Cardiac muscle cell (in vitro differentiated cells and primary cell): ENCODE measurements around the gene MIPEP. TPM values are rescaled to one million over a fixed set of nuclear protein-coding genes. Genes with fewer than 3 reads are reported as not detected.

ENCODE experiments used
- DNase-seq, 2 donors: peaks; one replicate each; pipeline versions ENCODE4 v3.0.0 to v3.0.0-alpha.2; 2010 to 2017; ENCODE audit warnings: low read depth in 1 of 2, low spot score in 1 of 2
- H3K27ac ChIP-seq: fragments of 200-600 bp; sonication (generic); 2 replicates; pipeline ENCODE4 v1.5.1; 2016
- H3K27me3 ChIP-seq: fragments of 200-600 bp; sonication (generic); 2 replicates; pipeline ENCODE4 v1.6.0; 2016; ENCODE audit warnings: control low read depth
- H3K36me3 ChIP-seq: fragments of 200-600 bp; sonication (generic); 2 replicates; pipeline ENCODE4 v1.5.1; 2016; ENCODE audit warnings: control low read depth
- H3K4me1 ChIP-seq: fragments of 200-600 bp; sonication (generic); 2 replicates; pipeline ENCODE4 v1.8.1; 2017; ENCODE audit warnings: low read depth, mild to moderate bottlenecking, mixed run types
- H3K4me3 ChIP-seq: fragments of 200-600 bp; sonication (generic); 2 replicates; pipeline ENCODE4 v1.5.1; 2016; ENCODE audit warnings: mild to moderate bottlenecking
- H3K9me3 ChIP-seq: fragments of 200-600 bp; sonication (generic); 2 replicates; pipeline ENCODE4 v1.5.1; 2017; ENCODE audit warnings: low read depth, mild to moderate bottlenecking, control low read depth
- CTCF ChIP-seq: IDR thresholded peaks from 2 replicates; pipeline ENCODE4 v1.5.1; 2012; ENCODE audit warnings: low read depth, mild to moderate bottlenecking, low read length
- polyA plus RNA-seq: library from polyadenylated mRNA; unstranded; fragments of >200 nt; fragmentation: Nextera tagmentation; extraction: Ambion mirVana; gene quantifications from 2 replicates; pipeline ENCODE4 v1.2.1, GENCODE V29; 2016
- total RNA-seq: library from RNA; depleted of rRNA; stranded (reverse); fragments of >200 nt; gene quantifications from 2 replicates; pipeline ENCODE4 v1.2.3, GENCODE V29; 2016

MIPEP gene
- total and polyA plus RNA-seq, 2 experiments from 2014 or later, result 12.5 to 22.9 TPM

- H3K9me3 ChIP-seq, result no peaks in the 10 kb centered on the region
- no peaks in the 10 kb centered on the region for H3K36me3 ChIP-seq
- TF ChIP-seq CTCF, result no peak
- H3K27me3 ChIP-seq, result no peaks in the 10 kb centered on the region
- H3K4me3 ChIP-seq, result no peak overlapping the region
- H3K27ac ChIP-seq, result no peak overlapping the region
- no peak for DNase-seq
- no peaks in the 10 kb centered on the region for H3K4me1 ChIP-seq
Observed at GRCh38 chr13:23852351-23852750, 36.8 kb downstream of the MIPEP start.

- no peak for TF ChIP-seq CTCF
- DNase-seq, result peak in 1 of 2 donors; percentile 38
- Histone ChIP-seq H3K36me3 (no peaks in the 10 kb centered on the region), H3K4me1 (no peaks in the 10 kb centered on the region), H3K4me3 (no peak overlapping the region), H3K27ac (no peak overlapping the region), H3K9me3 (no peaks in the 10 kb centered on the region), H3K27me3 (no peaks in the 10 kb centered on the region)
Observed at GRCh38 chr13:23851106-23851505, 38.1 kb downstream of the MIPEP start.

GRCh38 chr13:23850134-23850533, 39.1 kb downstream of the MIPEP start:
- H3K27me3 ChIP-seq, result no peaks in the 10 kb centered on the region
- no peak for DNase-seq
- H3K27ac ChIP-seq, result no peak overlapping the region
- no peaks in the 10 kb centered on the region for H3K9me3 ChIP-seq
- no peaks in the 10 kb centered on the region for H3K4me1 ChIP-seq
- TF ChIP-seq CTCF, result no peak
- no peak overlapping the region for H3K4me3 ChIP-seq
- no peaks in the 10 kb centered on the region for H3K36me3 ChIP-seq

GRCh38 chr13:23849670-23850069, 39.5 kb downstream of the MIPEP start:
- no peaks in the 10 kb centered on the region for H3K4me1 ChIP-seq
- H3K4me3 ChIP-seq, result no peak overlapping the region
- no peak for TF ChIP-seq CTCF
- no peak for DNase-seq
- H3K27me3 ChIP-seq, result no peaks in the 10 kb centered on the region
- H3K27ac ChIP-seq, result no peak overlapping the region
- H3K36me3 ChIP-seq, result no peaks in the 10 kb centered on the region
- no peaks in the 10 kb centered on the region for H3K9me3 ChIP-seq

- Histone ChIP-seq H3K4me1 (no peaks in the 10 kb centered on the region), H3K27me3 (no peaks in the 10 kb centered on the region), H3K4me3 (no peak overlapping the region), H3K27ac (no peak overlapping the region), H3K36me3 (no peaks in the 10 kb centered on the region), H3K9me3 (no peaks in the 10 kb centered on the region)
- TF ChIP-seq CTCF, result no peak
- DNase-seq, result no peak
Observed at GRCh38 chr13:23848646-23849141, 40.5 kb downstream of the MIPEP start.

- H3K4me1 ChIP-seq, result no peaks in the 10 kb centered on the region
- H3K36me3 ChIP-seq, result no peaks in the 10 kb centered on the region
- no peak for DNase-seq
- H3K27ac ChIP-seq, result no peak overlapping the region
- TF ChIP-seq CTCF, result no peak
- no peaks in the 10 kb centered on the region for H3K9me3 ChIP-seq
- no peaks in the 10 kb centered on the region for H3K27me3 ChIP-seq
- no peak overlapping the region for H3K4me3 ChIP-seq
Observed at GRCh38 chr13:23848019-23848418, 41.2 kb downstream of the MIPEP start.
